Activated B cell treated with CpG ODN at 0.5 μM for 24 hours (primary cell): ENCODE data around the gene LZTR1. TPM values are rescaled to one million over a fixed set of nuclear protein-coding genes. Genes with fewer than 3 reads are reported as not detected.

Experiments
- ATAC-seq: fragments of 200-7000 bp; cut with Tn5 transposase; one replicate; pipeline ENCODE4 v1.10.0; 2021; ENCODE audit warnings: low read depth, mild to moderate bottlenecking, moderate library complexity
- CTCF ChIA-PET: fragments of 350-600 bp; sonication (Branson Sonifier 250); formaldehyde crosslinking; loops from one replicate; lab custom pipeline; 2021; ENCODE audit warnings: antibody characterized with exemption; lab: Charles Lee
- POLR2A ChIA-PET: fragments of 350-600 bp; sonication (Branson Sonifier 250); formaldehyde crosslinking; loops from one replicate; lab custom pipeline; 2021; ENCODE audit warnings: antibody characterized with exemption; lab: Charles Lee
- DNase-seq: peaks from one replicate; pipeline ENCODE4 v3.0.0; 2022
- H3K27ac Mint-ChIP-seq: one replicate; pipeline ENCODE4 v1.8.0; 2020; ENCODE audit warnings: mixed read lengths
- H3K27me3 Mint-ChIP-seq: one replicate; pipeline ENCODE4 v1.8.0; 2021; ENCODE audit warnings: mixed read lengths
- H3K36me3 Mint-ChIP-seq: one replicate; pipeline ENCODE4 v1.8.0; 2021; ENCODE audit warnings: low read depth, mixed read lengths
- H3K4me1 Mint-ChIP-seq: one replicate; pipeline ENCODE4 v1.8.0; 2021; ENCODE audit warnings: mixed read lengths
- H3K4me3 Mint-ChIP-seq: one replicate; pipeline ENCODE4 v1.8.0; 2020; ENCODE audit warnings: mild to moderate bottlenecking, mixed read lengths
- H3K9me3 Mint-ChIP-seq: one replicate; pipeline ENCODE4 v1.8.0; 2020; ENCODE audit warnings: mixed read lengths
- intact Hi-C: fragments of 100-400 bp; cut with micrococcal nuclease; formaldehyde crosslinking; loops from one replicate; pipeline ENCODE4 v1.15.1; 2024
- total RNA-seq: library from RNA; stranded (reverse); gene quantifications from 2 replicates; pipeline ENCODE4 v1.2.3, GENCODE V29; 2022
- TF ChIP-seq, protein P1 (sequence below): fragments of 200-600 bp; IDR thresholded peaks from one replicate; pipeline ENCODE4 v1.8.0; 2022; ENCODE audit warnings: antibody characterized with exemption, mild to moderate bottlenecking

LZTR1 gene
- total RNA-seq, 1 donor from 2014 or later: 89.3 TPM

DNA sequence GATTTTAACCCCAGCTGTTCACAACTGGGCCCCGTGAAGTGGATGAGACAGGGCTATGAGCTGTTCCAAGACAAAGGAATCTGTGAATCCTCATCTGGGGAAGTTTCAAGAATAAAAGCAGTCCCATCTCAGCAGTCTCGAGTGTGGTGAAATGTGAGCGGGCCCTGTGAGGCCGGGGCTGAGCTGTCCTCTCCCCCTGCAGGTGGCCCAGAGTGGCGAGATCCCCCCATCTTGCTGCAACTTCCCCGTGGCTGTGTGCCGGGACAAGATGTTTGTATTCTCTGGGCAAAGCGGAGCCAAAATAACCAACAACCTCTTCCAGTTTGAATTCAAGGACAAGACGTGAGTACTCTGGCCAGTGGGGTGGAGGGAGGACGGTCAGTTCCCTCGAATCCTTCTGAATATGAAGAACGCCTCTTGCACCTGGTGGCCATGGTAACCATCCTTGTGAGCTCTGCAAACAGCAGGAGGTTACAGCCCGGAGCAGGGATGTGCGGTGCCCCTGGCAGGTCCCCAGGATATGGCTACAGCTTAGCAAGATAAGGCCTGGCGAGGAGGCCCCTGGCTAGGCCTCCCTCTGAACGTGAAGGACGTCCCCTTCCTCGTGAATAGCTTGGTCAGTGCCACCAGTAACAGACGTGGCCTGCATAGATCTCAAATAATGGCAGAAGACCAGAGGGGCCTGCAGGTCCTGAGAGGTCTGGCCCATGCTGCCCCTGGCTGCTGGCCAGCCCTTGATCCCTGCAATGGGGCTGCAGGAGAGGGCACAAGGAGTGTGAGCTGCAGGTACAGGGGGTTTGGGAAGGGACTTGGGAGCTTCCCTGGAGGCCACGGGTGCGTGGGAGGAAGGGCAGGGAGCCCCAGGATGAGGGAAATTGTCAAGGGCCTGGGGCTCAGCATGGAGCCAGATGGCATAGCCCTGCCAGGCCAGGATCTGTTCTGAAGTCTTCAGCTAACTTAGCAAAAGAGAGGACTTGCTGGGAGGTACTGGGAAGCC, 8.4 kb downstream of the LZTR1 start:
- ATAC-seq (no peak), DNase-seq (no peak)
- TF ChIP-seq, protein P1, sequence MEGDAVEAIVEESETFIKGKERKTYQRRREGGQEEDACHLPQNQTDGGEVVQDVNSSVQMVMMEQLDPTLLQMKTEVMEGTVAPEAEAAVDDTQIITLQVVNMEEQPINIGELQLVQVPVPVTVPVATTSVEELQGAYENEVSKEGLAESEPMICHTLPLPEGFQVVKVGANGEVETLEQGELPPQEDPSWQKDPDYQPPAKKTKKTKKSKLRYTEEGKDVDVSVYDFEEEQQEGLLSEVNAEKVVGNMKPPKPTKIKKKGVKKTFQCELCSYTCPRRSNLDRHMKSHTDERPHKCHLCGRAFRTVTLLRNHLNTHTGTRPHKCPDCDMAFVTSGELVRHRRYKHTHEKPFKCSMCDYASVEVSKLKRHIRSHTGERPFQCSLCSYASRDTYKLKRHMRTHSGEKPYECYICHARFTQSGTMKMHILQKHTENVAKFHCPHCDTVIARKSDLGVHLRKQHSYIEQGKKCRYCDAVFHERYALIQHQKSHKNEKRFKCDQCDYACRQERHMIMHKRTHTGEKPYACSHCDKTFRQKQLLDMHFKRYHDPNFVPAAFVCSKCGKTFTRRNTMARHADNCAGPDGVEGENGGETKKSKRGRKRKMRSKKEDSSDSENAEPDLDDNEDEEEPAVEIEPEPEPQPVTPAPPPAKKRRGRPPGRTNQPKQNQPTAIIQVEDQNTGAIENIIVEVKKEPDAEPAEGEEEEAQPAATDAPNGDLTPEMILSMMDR: no peak
- CTCF ChIA-PET: interaction anchor here (0.6 kb wide), 1 partner anchor 33 kb away, joined by 3 read pairs; no protein-coding TSS in a partner anchor
- Mint-ChIP-seq H3K36me3 (peaks cover 55% of the 10 kb centered on the region), H3K27ac (no peak overlapping the region), H3K9me3 (no peaks in the 10 kb centered on the region), H3K4me3 (no peak overlapping the region), H3K4me1 (peaks cover 2% of the 10 kb centered on the region), H3K27me3 (no peaks in the 10 kb centered on the region)
- intact Hi-C loops: no loop called here
- POLR2A ChIA-PET: interaction anchor here (1.4 kb wide), 1 partner anchor 8 kb away, joined by 4 read pairs; the partner anchor contains the start of gene LZTR1

DNA sequence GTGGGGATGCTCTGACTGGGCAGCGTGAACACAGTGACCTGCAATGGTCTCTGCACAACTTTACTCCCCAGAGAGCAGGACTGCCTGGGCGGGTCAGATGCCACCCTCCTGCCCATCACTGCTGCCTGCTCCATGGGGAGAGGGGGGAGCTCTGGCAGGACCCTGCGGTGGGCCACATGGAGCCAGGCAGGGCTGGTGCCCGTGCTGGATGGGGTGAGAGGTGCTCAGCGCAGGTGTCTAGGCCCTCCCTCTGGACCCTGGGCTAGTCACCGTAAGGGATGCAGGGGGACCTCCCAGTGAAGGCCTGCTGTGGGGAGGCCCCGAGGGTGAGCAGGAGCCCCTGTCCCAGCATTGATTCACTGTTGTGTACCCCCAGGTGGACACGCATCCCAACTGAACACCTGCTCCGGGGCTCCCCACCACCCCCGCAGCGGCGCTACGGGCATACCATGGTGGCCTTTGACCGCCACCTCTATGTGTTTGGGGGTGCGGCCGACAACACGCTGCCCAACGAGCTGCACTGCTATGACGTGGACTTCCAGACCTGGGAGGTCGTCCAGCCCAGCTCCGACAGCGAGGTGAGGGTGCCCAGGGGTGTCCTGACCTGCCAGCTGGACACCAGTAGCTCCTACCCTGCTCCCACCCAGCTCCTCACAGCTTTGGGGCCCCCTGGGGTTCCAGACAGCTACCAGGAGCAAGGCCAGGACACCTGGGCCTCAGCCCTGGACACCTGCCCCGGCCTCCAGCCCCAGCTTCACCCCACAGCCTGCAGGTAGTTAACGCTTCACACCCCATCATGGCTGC, 9.4 kb downstream of the LZTR1 start:
- ChIA-PET CTCF (no interaction called here), POLR2A (interaction anchor here (1.4 kb wide), 1 partner anchor 9 kb away, joined by 4 read pairs; the partner anchor contains the start of gene LZTR1)
- intact Hi-C loops: no loop called here

DNA sequence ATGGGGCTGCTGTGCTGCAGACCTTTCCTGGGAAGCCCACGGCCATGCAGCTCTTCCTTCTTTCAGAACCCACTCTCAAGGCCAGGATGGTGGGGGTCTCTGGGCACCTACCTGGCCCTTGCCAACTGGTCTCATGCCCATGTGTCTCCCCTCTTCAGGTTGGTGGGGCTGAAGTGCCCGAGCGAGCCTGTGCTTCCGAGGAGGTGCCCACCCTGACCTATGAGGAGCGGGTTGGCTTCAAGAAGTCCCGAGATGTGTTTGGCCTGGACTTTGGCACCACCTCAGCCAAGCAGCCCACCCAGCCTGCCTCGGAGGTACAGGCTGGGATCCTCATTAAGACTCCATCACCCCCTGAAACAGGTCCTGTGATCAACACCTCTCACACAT, 10.0 kb downstream of the LZTR1 start:
- H3K27ac Mint-ChIP-seq: no peak overlapping the region
- H3K4me3 Mint-ChIP-seq: no peak overlapping the region
- intact Hi-C loops: no loop called here
- POLR2A ChIA-PET: no interaction called here
- CTCF ChIA-PET: no interaction called here
- DNase-seq (no peak), ATAC-seq (no peak)
- H3K9me3 Mint-ChIP-seq: no peaks in the 10 kb centered on the region
- no peaks in the 10 kb centered on the region for H3K27me3 Mint-ChIP-seq
- peaks cover 54% of the 10 kb centered on the region for H3K36me3 Mint-ChIP-seq
- peaks cover 2% of the 10 kb centered on the region for H3K4me1 Mint-ChIP-seq
- TF ChIP-seq, protein P1: no peak

More for the DNA sequence above, 9.4 kb downstream of the LZTR1 start:
- DNase-seq (no peak), ATAC-seq (no peak)
- TF ChIP-seq, protein P1: no peak
- H3K27me3 Mint-ChIP-seq: no peaks in the 10 kb centered on the region
- H3K4me1 Mint-ChIP-seq: peaks cover 2% of the 10 kb centered on the region
- H3K27ac Mint-ChIP-seq: no peak overlapping the region
- no peaks in the 10 kb centered on the region for H3K9me3 Mint-ChIP-seq
- H3K36me3 Mint-ChIP-seq: peaks cover 56% of the 10 kb centered on the region
- no peak overlapping the region for H3K4me3 Mint-ChIP-seq

DNA sequence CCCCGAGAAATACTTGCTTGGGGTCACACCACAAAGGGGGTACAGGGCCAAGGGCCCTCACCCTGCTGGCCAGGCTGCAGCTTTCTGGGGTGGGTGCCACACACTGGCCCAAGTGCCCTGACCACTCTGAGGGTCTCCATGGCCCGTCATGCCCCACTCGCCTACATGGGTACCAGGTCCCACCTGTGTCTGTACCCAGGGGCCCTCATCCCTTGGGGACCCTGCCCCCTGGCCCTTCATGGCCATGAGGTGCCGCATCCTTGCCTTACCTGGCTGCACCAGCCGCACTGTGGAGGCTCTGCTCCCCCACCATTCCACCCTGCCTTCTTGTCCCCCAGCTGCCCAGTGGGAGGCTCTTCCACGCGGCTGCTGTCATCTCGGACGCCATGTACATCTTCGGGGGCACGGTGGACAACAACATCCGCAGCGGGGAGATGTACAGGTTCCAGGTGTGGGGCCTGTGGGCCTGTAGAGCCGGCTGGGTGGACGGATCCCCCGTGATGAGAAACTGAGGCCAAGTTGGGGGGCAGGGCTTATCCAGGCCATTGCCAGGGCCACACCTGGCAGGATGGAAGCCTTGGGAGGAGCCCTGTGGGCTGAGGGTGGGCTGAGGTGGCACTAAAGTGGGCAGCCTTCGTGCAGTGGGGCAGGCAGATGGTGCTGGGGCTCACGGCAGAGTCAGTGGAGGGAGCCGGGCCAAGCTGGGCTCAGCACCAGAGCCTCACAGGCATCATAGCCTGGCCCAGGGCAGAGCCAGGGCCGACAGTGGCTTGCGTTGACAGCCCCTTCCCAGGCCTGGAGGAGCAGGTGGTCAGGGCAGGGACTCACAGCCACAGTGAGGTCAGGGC, 10.6 kb downstream of the LZTR1 start:
- TF ChIP-seq, protein P1: no peak
- H3K27ac Mint-ChIP-seq: no peak overlapping the region
- ChIA-PET CTCF (no interaction called here), POLR2A (no interaction called here)
- H3K27me3 Mint-ChIP-seq: no peaks in the 10 kb centered on the region
- DNase-seq (no peak), ATAC-seq (no peak)
- peaks cover 2% of the 10 kb centered on the region for H3K4me1 Mint-ChIP-seq
- intact Hi-C loops: no loop called here
- no peak overlapping the region for H3K4me3 Mint-ChIP-seq
- no peaks in the 10 kb centered on the region for H3K9me3 Mint-ChIP-seq
- peaks cover 51% of the 10 kb centered on the region for H3K36me3 Mint-ChIP-seq
